ENCODE measurements around the gene MICU1.

DNA sequence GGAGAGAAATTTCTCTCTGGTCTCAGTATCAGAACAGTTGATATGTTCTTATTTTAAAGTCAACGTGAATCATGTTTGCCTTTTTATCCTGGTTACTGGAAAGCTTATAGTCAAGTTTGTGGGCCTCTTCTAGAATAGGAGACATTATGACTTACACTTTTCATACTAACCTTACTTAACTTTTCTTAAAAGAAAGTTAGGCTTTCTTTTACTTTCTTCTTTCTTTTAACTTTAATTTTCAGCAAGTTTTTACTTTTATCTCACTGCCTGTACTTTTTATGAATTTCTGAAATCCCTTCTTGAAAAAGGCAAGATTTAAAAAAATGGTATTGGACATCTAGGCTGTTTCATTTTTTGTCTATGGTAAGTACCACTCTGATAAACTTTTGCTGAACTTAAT is 195.9 kb downstream of the MICU1 start:
- TF ChIP-seq POLR2A (IDR thresholded peaks at IDR 0.05) = no peak
- TF ChIP-seq, protein P1, sequence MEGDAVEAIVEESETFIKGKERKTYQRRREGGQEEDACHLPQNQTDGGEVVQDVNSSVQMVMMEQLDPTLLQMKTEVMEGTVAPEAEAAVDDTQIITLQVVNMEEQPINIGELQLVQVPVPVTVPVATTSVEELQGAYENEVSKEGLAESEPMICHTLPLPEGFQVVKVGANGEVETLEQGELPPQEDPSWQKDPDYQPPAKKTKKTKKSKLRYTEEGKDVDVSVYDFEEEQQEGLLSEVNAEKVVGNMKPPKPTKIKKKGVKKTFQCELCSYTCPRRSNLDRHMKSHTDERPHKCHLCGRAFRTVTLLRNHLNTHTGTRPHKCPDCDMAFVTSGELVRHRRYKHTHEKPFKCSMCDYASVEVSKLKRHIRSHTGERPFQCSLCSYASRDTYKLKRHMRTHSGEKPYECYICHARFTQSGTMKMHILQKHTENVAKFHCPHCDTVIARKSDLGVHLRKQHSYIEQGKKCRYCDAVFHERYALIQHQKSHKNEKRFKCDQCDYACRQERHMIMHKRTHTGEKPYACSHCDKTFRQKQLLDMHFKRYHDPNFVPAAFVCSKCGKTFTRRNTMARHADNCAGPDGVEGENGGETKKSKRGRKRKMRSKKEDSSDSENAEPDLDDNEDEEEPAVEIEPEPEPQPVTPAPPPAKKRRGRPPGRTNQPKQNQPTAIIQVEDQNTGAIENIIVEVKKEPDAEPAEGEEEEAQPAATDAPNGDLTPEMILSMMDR (IDR thresholded peaks at IDR 0.05) = no peak
- no peak for TF ChIP-seq POLR2AphosphoS5 (IDR thresholded peaks at IDR 0.05)
